GM21528 (cell line): ENCODE measurements around the gene TEKTIP1.

ENCODE experiments used
- ATAC-seq: cut with Tn5 transposase; IDR thresholded peaks from one replicate; pipeline ENCODE4 v1.9.1; 2021; ENCODE audit warnings: mild to moderate bottlenecking, moderate library complexity; ENCODE audit not compliant: unreplicated experiment, low FRiP score

The TEKTIP1 gene

DNA sequence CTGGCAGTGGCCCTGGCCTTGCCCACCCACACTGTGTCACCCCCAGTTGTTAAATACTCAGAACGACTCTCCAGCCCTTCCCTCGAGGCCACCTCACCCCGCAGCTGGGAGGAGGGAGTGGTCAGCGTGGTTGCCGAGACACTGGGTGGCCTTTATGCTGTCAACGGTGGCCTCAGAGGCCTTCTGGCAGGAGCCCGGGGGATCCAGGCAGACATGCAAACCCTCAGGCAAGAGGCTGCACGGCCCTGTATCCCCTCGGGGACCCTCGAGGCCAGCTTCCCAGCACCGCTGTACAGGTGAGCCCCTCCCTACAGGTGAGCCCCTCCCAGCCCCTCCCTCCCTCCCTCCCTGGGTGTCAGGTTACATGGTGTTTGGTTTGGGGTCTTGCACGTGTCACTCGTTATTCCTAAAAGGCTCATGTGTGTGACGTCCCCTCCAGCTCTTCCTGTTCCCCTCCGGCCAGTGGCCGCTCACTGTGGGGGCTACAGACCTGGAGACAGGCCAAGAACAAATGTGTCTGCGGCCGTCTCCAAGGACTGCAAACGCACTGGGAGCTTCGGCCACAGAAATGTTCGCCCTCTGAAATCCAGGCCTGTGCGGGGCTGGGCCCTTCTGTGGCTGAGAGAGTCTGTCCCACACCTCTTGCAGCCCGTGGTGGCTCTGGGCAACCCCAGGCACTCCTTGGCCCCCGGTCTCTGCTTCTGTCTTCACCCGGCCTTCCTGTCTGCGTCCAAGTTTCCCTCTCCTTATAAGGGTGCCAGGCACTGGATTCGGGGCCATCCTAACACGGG is at the start of gene TEKTIP1:
Gene TEKTIP1, plus strand, starts transcription at position 210 of the 791 bp plus-strand sequence. Its CDS starts 4 bp downstream, at position 214.
- no peak for ATAC-seq

DNA sequence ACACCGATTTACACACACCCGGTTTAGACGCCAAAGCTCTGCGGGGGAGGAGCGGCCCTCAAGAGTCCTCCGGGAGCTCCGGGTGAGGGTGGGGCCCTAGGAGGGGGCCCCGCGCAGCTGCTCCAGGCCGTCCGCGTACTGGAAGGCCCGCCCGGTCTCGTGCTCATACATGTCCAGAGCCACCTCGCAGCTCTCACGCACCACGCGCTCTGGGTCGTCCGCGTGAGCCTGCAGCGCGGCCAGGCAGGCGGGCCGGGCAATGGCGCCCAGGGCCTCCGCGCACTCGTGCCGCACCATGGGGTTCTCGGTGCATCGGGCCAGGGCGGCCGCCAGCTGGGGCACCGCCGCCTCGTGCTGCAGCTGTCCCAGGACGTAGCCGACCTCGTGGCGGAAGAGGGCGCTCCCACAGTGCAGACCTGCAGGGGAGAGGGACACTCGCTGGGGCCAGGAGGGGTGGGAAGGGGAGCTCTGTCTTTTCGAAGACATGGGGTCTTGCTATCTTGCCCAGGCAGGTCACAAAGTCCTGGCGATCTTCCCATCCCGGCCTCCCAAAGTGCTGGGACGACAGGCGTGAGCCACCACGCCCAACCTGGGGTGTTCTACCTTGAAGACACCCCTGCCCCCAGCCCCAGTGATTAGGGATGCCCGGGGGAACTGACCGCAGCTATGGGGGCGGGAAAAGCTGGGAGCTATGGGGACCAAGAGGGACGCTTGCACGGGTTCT is 47.4 kb upstream of the TEKTIP1 start:
- ATAC-seq, result no peak

DNA sequence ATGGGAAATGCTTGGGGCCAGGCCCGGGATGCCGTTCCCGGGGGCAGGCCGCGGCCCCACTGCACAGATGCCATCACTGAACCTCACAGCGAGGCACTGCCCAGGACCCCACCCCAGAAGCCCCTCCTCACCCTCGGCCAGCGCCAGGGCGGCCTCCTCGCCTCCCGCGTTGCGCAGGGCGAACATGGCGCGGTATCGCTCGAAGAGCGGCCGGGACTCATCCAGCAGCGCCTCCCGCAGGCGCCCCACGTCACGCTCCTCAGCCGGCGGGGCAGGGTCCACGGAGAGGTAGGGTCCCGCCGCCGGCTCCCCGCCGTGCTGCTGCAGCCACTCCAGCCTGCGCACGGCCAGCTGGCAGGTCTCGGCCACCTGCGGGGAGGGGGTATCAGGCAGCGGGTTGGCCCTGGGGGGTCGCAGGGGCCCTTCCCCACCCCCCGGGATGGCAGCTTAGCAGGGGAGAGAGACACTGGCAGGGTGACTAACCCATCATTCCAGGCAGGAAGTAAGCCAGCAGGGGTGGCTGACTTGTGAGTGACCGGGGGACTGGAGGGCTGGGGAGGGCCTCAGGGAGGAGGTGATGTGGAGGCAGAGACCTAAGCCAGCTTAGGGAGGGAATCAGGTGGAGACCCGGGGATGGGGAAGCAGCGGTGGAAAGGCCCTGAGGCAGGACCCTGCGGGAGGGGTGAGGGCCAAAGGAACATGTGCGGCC is 46.7 kb upstream of the TEKTIP1 start:
- no peak for ATAC-seq

DNA sequence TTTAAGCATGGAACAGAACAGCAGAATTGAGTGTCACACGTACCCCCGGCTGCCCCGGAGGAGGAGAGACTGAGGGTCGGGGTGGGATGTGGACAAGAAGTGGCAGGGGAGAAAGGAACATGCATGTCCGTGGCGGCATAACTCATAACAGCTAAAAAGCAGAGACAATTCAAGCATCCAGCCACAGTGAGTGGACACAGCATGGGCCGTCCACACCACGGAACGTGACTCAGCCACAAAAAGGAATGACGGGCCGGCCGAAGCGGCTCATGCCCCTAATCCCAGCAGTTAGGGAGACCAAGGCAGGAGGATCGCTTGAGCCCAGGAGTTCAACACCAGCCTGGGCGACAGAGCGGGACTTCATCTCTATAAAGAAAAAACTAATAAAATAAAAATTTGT is 46.1 kb upstream of the TEKTIP1 start:
- ATAC-seq, result no peak

DNA sequence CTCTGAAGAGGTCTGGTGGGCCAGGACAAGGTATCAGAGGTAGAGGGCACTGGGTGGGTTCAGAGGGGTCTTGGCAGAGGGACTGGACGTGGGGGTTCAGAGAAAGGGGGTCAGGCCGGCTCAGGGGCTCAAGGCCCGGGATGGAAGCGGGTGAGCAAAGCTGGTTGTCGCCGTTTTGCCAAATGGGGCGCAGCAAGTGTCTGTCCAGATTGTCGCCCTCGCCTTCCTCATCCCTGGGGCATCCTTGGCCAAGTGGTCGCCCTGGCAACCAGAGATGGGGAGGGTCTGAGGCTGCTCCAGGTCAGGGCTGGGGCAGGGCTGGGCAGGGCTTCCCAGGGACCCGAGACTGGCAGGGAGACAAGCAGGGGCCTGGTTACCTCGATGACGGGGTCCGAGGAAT is 45.3 kb upstream of the TEKTIP1 start:
- ATAC-seq, result no peak

DNA sequence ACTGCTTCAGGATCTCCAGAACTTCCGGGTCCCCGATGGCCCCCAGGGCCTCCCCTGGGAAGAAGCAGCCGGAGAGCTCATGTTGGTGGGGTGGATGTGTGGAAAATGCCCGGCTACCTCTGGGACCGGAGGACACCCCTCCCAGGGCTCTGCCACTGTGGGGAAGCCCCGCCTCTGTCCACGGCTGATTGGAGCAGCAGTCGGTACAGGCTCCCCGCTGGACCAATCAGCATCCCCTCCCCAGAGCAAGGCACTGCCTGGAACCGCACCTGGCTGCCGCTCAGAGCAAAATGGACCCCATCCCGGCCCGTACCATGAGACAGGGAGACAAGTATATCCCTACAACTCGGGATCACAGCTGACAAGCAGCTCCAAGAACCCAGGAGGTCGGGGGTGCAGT is 44.9 kb upstream of the TEKTIP1 start:
- no peak for ATAC-seq

DNA sequence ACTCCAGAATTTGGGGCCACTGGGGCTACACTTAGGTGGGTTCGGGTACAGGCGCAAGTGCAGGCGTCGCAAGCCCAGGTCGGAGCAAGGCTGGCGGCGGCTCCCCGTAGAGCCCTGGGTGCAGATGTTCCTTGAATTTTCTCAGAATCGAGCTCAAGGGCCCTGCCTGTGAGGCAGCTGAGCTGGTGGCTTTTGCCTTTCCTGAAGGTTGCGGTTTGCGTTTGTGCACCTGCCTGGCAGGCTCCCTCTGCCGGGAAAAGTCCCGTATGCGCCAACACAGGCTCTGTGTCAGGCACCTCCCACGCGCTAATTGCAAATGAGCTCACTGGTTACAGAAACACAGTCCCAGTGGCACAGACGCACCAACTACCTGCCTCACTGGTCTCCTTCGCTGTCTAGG is 44.4 kb upstream of the TEKTIP1 start:
- no peak for ATAC-seq

DNA sequence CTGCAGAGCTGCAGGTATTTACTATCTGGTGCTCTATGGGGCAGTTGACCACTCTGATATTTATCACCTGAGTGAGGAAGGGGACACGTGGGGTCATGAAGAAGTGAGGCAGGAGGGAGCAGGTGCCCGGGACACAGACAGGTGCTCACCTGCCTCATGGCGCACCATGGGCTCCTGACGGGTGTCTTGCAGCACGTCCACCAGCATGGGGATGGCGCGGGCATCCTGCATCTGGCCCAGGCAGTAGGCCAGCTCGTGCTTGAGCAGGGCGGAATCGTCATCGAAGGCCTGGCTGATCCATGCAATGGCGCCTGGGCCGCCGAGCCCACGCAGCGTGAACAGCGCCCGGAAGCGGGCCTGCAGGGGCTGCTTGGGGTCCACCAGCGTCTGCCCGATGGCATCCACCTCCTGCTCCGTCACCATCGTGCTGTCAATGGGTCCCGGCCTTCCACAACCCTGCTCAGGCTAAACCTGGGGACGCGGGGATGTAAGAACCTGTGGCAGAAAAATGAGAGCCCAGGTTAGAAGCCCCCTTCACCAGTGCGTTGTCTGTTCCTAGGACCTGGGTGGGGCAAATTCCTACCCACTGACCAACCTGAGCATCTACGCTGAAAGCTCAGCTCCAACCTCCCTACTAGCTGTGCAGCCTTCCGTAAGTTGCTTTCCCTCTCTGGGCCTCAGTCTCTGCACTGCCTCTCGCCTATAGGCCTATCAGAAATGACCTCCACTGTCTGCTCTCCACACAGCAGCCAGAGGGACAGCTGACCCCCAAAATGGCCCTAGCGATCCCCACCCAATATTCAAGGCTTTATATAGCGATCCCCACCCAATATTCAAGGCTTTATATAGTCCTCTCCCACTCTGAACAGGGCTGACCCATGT is 42.3 kb upstream of the TEKTIP1 start:
- ATAC-seq, result no peak

DNA sequence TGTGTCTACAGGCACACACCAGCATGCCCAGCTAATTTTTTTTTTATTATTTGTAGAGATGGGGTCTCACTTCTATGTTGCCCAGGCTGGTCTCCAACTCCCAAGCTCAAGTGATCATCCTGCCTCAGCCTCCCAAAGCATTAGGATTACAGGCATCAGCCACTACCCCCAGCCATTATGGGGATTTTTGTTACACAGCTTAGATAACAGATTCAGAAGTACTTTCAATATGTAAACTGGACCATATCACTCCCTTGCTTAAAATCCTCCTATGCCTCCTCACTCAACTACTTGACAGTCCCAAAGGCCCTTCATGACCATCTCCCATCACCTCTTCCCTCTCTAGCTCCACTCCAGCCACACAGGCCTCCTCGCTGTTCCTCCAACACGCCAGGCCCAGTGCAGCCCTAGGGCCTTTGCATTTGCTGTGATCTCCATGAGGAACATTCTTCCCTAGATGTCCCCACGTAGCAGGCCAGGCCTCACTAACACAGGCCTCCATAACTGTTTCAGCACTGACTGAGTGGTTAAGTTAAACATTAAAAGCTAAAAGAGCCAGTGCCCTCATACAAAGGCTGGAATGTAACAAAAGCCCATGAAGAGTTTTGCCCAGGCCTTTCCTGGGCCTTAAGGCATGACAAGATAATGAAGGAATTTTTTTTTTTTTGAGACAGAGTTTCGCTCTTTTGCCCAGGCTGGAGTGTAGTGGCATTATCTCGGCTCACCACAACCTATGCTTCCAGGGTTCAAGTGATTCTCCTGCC is 41.0 kb upstream of the TEKTIP1 start:
- no peak for ATAC-seq

DNA sequence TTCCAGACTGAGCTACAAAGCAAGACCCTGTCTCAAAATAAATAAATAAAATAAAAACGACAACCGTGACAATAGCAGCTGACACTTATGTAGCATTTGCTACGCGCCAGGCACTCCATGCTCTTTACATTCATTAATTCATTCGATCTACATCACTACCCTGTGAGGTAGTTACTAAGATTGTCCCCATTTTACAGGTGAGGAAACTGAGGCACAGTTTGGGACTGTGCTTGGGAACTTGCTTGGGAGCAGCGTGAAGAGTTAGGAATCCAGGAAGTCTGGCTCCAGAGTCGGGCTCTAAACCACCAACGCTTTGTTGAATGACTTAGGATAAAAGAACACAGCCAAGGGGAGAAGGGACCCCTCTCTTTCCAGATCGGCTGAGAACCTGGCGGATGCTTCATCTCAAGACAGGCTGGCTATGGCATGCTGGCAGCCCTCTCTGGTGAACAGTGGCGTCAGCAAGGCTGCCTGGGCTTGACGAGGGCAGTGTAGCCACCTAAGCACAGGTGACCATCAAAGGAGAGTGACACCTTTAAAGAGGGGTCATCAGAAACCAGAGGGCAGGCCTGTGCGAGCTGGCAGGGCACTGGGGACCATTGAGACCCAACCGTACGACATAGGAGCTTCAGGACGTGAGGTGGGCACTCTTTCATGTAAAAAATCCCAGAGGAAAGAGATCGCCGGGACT is 39.1 kb upstream of the TEKTIP1 start:
- ATAC-seq, result no peak

DNA sequence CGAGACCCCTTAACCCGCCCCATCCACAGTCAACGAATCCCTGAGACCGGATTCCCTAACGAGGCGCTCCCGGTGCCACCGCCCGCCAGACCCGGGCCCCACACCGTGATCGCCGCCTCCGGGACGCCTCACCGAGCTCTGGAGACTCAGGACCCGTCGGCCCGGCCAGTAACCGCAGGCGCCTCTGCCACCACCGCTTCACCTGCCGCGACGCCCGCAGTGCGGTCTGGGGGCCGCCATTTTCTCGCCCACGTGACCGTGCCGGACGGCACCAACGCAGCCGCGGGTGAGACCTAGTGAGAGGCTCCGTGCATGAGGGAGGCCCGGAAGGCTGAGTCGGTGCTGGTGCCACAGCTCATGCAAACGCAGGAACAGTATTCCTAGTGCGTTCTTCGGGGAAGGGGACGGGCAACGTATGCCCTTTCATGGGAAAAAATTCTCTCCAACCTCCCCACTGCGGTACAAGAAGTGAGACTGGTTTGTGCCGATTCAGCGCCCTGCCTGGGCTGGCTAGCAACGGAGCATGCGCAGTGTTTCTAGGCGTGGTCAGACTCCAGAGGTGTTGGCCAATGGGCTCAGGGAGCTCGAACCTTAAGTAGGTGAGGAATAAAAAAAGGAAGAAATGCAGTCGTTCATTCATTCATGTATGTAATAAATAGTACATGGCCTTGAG is 38.4 kb upstream of the TEKTIP1 start, which contains the start of gene DOHH:
Gene DOHH, minus strand, starts transcription at position 246 of the 673 bp plus-strand sequence. CDS start 3,860 bp downstream, outside the sequence.
- ATAC-seq, result peak; percentile 78

DNA sequence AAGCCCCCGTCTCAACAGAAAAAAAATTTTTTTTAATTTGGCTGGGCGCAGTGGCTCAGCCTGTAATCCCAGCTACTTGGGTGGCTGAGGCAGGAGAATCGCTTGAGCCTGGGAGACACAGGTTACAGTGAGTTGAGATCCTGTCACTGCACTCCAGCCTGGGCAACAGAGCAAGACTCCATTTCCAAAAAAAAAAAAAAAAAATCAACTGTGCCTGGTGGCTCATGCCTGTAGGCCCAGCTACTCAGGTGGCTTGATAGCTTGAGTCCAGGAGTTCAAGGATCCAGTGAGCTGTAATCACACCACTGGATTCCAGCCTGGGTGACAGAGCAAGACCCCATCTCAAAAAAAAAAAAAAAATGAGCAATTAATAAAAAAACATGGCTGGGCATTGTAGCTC is 37.2 kb upstream of the TEKTIP1 start:
- ATAC-seq, result no peak

DNA sequence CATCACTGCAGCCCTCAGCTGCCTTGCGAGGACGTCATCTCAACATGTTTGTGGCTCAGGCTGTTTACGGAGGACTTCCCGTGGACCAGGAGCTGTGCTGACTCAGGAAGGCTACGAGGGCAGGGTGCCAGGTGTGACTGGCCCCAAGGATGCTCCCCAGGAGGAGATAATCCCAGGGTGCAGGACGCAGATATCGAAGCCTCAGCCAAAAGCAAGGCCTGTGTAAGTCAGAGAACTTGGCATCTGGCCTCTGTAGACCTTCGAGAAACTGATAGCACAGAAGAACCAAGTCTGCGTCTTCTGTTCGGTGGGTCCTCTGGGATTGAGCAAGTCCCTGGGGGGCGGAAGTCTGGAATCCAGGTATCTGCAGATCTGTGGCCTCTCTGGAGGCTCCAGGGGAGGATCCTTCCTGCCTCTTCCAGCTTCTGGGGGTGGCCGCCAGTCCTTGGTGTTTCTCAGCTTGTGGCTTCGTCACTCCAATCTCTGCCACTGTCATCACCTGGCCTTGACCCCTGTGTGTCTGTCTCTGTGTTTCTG is 35.9 kb upstream of the TEKTIP1 start:
- no peak for ATAC-seq

DNA sequence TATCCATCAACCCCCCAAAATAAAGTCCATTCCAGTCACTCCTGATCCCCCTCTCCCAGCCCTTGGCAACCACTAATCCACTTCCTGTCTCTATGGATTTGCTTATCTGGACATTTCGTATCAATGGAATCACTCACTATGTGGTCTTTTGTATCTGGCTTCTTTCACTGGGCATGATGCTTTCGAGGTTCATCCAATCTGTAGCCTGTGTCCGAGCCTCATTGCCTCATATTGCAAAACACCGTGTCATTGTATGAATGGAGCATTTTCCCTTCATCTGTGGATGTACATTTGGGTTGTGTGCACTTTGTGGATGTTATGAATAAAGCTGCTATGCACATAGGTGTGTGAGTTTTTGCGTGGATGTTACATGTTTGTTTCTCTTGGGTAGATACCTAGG is 34.2 kb upstream of the TEKTIP1 start:
- ATAC-seq, result no peak

DNA sequence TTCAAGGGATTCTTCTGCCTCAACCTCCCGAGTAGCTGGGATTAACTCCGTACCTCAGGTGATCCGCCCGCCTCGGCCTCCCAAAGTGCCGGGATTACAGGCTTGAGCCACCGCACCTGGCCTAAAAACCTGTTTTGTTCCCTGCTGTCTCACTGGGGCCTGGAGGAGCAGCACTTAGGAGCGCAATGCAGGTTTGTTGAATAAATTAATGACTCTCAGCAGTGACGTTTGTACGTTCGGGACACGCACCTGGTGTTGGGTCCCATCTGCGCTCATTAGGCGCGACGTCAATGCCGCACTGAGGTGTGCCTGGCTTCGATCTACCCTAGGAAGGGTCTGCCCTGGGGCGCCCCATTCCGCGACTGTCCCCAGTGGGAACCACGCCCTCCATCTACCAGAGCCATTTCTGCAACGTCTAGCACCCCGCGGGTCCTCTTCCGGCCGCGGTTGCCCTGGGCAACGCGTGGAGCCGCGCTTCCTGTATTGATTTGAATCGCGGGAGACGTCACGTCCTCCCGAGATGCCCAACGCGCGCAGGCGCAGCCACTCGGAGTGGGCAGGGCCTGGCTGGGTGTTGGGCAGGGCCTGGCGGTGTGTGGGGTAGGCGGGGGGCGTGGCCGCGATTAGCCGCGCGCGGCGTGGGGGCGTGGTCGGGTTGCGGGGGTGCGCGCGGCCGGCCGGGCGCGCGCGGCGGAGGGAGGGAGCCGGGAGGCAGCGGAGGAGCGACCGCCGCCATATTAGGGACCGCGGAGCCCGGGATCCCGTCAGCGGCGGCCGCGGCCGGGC is 33.2 kb upstream of the TEKTIP1 start, which contains the start of gene FZR1:
Gene FZR1, plus strand, starts transcription at position 714 of the 786 bp plus-strand sequence. CDS start 16,679 bp downstream, outside the sequence.
- peak; percentile 80 for ATAC-seq

DNA sequence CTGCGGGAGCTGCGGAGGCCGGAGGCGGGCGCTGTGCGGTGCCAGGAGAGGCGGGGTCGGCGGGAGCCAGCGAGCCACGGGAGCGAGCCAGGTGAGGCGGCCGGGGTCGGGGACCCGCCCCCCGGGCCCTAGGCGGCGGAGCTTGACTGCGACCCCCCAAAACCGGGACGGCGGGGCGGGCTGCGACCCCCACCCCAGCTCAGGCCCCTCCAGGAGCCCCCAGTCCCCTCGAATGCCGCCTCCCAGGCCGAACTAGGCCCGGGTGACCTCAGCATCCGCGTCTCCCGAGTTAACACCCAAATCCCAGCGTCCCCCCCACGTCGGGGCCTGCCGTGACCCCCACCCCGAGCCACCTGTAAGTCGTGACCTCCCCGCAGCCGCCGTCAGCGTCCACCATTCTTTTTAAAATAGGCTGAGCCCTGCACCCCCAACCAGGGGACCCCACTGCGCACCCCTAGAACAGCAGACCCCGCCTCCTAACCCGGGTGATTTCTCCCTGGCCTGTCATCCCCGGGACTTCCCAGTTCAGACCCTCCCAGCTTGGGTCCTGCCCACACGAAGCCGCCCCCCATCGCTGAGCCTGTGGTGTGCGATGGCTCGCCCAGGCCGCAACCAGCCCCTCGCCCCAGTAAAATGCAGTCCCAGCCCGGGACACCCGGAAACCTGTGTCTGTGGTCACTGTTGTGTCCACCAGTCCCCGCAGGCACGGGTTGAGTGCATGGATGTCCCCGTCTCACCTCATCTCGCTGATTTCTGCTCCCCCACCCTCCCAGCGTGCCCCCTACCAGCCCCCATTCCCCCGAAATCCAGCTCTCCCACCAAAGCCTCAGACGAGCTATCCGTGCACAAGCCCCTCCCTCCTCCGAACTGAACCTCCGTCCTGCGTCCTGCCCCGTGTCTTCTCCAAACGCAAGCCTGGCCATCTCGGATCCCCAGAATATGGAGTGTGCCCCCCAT is 32.3 kb upstream of the TEKTIP1 start:
- peak; percentile 21 for ATAC-seq
